Measurements from ENCODE around the gene RYR3. TPM values are rescaled to one million over a fixed set of nuclear protein-coding genes. Genes with fewer than 3 reads are reported as not detected.
"Not testable (repeated sequence)": the region's sequence is repeated elsewhere in the genome, so short reads cannot be mapped to it uniquely, and the experiment has no call there.

The RYR3 gene
- total RNA-seq, 1 donor from 2014 or later, result 0.32 TPM

- DNase-seq (no peak), ATAC-seq (no peak)
- no peak for TF ChIP-seq CTCF (IDR thresholded peaks at IDR 0.05)
- intact Hi-C loops (cut with DNase I), result no loop called here
- no peak overlapping the region for H3K4me3 ChIP-seq
- H3K9me3 ChIP-seq, result no peaks in the 10 kb centered on the region
- H3K27me3 ChIP-seq (ENCODE audit: low read depth), result no peaks in the 10 kb centered on the region
- H3K36me3 ChIP-seq, result no peaks in the 10 kb centered on the region
- no peak overlapping the region for H3K27ac ChIP-seq
- no peaks in the 10 kb centered on the region for H3K4me1 ChIP-seq
Observed at GRCh38 chr15:33561407-33561806, 250.6 kb downstream of the RYR3 start.

GRCh38 chr15:33561967-33562366 is 251.2 kb downstream of the RYR3 start:
- DNase-seq (no peak), ATAC-seq (no peak)
- TF ChIP-seq CTCF (IDR thresholded peaks at IDR 0.05), result no peak

GRCh38 chr15:33565094-33565493 is 254.3 kb downstream of the RYR3 start:
- H3K27me3 ChIP-seq (ENCODE audit: low read depth), result no peaks in the 10 kb centered on the region
- DNase-seq (no peak), ATAC-seq (peak; percentile 27 to 32)
- H3K9me3 ChIP-seq, result no peaks in the 10 kb centered on the region
- no peak overlapping the region for H3K27ac ChIP-seq
- no peaks in the 10 kb centered on the region for H3K36me3 ChIP-seq
- H3K4me3 ChIP-seq, result no peak overlapping the region
- no peaks in the 10 kb centered on the region for H3K4me1 ChIP-seq
- TF ChIP-seq CTCF (IDR thresholded peaks at IDR 0.05), result no peak
- intact Hi-C loops (cut with DNase I), result no loop called here

More at GRCh38 chr15:33561967-33562366, 251.2 kb downstream of the RYR3 start:
- H3K27ac ChIP-seq, result no peak overlapping the region
- no peaks in the 10 kb centered on the region for H3K36me3 ChIP-seq
- H3K4me3 ChIP-seq, result no peak overlapping the region
- no peaks in the 10 kb centered on the region for H3K9me3 ChIP-seq
- no peaks in the 10 kb centered on the region for H3K27me3 ChIP-seq (ENCODE audit: low read depth)
- intact Hi-C loops (cut with DNase I), result no loop called here
- no peaks in the 10 kb centered on the region for H3K4me1 ChIP-seq

- H3K4me3 ChIP-seq, result no peak overlapping the region
- H3K36me3 ChIP-seq, result no peaks in the 10 kb centered on the region
- DNase-seq (no peak), ATAC-seq (no peak)
- H3K27me3 ChIP-seq (ENCODE audit: low read depth), result no peaks in the 10 kb centered on the region
- no peak overlapping the region for H3K27ac ChIP-seq
- intact Hi-C loops (cut with DNase I), result no loop called here
- no peaks in the 10 kb centered on the region for H3K9me3 ChIP-seq
- TF ChIP-seq CTCF (IDR thresholded peaks at IDR 0.05), result no peak
- H3K4me1 ChIP-seq, result no peaks in the 10 kb centered on the region
Observed at GRCh38 chr15:33567652-33568051, 256.9 kb downstream of the RYR3 start.

- TF ChIP-seq CTCF (IDR thresholded peaks at IDR 0.05), result no peak
- no peaks in the 10 kb centered on the region for H3K36me3 ChIP-seq
- no peak overlapping the region for H3K4me3 ChIP-seq
- intact Hi-C loops (cut with DNase I), result no loop called here
- ATAC-seq (no peak), DNase-seq (no peak)
- H3K9me3 ChIP-seq, result no peaks in the 10 kb centered on the region
- H3K27me3 ChIP-seq (ENCODE audit: low read depth), result no peaks in the 10 kb centered on the region
- H3K4me1 ChIP-seq, result no peaks in the 10 kb centered on the region
- H3K27ac ChIP-seq, result no peak overlapping the region
Observed at GRCh38 chr15:33569036-33569435, 258.3 kb downstream of the RYR3 start.

GRCh38 chr15:33577911-33578310 is 267.1 kb downstream of the RYR3 start:
- intact Hi-C loops (cut with DNase I); H3K27ac ChIP-seq; H3K9me3 ChIP-seq; ATAC-seq; H3K27me3 ChIP-seq (ENCODE audit: low read depth); H3K4me3 ChIP-seq; DNase-seq; H3K4me1 ChIP-seq; H3K36me3 ChIP-seq: not testable (repeated sequence)
